Adrenal gland (tissue), 5 donors: ENCODE measurements around the gene SIK2.

Source experiments
- POLR2A ChIP-seq, 2 donors: fragments of 450-650 bp; IDR thresholded peaks; one replicate each; pipeline ENCODE4 v1.6.1; 2017; ENCODE audit warnings: antibody characterized with exemption in 2 of 2, mild to moderate bottlenecking in 2 of 2, moderate library complexity in 1 of 2
- TF ChIP-seq, protein P1 (sequence below), 6 experiments: fragments of 450-650 bp in 4 of 6; fragments of 200-600 bp in 2 of 6; sonication (generic) in 1 of 6; IDR thresholded peaks; 1 replicate in 5 of 6; 2 replicates in 1 of 6; pipeline versions ENCODE4 v1.5.1 to v1.8.0; 2016 to 2021; ENCODE audit warnings: antibody characterized with exemption in 6 of 6, mild to moderate bottlenecking in 2 of 6, moderate library complexity in 1 of 6
- donor health status: DM: no; HTN: no; CAD: no.

DNA sequence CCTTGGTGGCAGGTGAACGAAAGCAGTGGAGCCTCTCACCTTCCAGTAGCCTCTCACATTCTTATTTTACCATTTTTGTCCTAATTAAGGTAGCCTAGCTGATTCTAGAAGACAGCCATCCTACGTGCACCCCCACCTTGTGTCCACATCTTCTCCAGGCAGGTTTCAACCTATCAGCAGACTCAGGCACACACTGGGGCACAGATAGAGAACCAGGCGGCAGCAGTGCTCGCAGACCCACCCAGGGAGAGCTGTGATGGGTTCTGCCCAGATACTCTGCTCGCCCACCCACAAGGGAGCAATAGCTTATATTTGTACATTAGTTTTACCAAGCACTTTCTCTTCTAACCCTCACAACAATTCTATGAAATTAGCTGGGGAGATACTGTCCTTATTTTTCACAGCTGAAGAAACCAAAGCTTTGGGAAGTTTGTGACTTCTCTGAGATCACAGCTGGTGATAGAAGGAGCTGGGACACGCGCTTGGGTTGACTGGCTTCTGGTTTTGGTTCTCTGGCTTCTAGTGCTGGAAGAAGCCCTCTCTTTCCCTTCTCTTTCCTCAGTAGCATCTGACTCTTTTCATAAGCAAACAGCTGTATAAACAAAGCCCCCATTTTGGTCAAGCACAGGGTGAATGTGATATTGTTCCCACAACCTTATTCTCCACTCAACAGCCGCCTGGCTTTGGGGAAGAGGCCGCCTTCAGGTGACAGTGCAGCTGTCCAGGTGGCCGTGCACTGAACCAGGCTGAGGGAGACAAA lies 127.0 kb downstream of the SIK2 start:
- TF ChIP-seq, protein P1, sequence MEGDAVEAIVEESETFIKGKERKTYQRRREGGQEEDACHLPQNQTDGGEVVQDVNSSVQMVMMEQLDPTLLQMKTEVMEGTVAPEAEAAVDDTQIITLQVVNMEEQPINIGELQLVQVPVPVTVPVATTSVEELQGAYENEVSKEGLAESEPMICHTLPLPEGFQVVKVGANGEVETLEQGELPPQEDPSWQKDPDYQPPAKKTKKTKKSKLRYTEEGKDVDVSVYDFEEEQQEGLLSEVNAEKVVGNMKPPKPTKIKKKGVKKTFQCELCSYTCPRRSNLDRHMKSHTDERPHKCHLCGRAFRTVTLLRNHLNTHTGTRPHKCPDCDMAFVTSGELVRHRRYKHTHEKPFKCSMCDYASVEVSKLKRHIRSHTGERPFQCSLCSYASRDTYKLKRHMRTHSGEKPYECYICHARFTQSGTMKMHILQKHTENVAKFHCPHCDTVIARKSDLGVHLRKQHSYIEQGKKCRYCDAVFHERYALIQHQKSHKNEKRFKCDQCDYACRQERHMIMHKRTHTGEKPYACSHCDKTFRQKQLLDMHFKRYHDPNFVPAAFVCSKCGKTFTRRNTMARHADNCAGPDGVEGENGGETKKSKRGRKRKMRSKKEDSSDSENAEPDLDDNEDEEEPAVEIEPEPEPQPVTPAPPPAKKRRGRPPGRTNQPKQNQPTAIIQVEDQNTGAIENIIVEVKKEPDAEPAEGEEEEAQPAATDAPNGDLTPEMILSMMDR (IDR thresholded peaks at IDR 0.05): no peak
- no peak for TF ChIP-seq POLR2A (IDR thresholded peaks at IDR 0.05)
